ENCODE measurements around the gene SLC2A9.
A peak's percentile ranks its signal among the peaks of the same experiment; 100 is the strongest.

SLC2A9 gene

DNA sequence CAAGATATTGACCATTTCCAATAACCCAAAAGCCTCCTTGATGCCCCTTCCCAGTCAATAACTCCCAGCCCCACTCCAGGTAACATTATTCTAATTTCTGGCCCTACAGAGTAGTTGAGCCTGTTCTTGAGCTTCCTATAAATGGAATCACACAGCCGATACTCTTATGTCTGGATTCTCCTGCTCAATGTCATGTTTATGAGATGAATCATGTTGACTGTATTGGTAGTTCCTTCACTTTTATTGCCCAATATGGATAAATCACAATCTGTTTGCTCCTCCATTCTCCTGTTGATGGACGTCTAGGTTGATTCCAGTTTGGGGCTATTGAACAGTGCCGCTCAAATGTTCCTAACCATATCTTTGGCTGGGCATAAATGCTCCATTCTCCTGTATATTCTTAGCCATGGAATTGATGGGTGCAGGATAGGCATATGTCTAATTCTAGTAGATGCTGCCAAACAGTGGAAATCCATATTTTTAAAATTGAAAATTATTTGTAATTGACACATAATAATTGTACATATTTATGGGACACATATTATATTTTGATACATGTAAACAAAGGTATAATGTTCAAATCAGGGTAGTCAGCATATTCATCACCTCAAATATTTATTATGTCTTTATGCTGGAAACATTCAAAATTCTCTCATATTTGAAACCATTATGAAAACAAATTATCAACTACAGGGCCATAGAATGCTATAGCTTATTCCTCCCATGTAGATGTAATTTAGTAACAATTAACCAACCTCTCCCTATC is 40.5 kb upstream of the SLC2A9 start:
- DNase-seq (ENCODE audit: low read depth) = peak; percentile 38
- H3K4me3 ChIP-seq (ENCODE audit: low read depth, low read length) = no peak overlapping the region
- TF ChIP-seq, protein P1, sequence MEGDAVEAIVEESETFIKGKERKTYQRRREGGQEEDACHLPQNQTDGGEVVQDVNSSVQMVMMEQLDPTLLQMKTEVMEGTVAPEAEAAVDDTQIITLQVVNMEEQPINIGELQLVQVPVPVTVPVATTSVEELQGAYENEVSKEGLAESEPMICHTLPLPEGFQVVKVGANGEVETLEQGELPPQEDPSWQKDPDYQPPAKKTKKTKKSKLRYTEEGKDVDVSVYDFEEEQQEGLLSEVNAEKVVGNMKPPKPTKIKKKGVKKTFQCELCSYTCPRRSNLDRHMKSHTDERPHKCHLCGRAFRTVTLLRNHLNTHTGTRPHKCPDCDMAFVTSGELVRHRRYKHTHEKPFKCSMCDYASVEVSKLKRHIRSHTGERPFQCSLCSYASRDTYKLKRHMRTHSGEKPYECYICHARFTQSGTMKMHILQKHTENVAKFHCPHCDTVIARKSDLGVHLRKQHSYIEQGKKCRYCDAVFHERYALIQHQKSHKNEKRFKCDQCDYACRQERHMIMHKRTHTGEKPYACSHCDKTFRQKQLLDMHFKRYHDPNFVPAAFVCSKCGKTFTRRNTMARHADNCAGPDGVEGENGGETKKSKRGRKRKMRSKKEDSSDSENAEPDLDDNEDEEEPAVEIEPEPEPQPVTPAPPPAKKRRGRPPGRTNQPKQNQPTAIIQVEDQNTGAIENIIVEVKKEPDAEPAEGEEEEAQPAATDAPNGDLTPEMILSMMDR (conservative IDR thresholded peaks at IDR 0.05; ENCODE audit: low read depth, low read length) = no peak

DNA sequence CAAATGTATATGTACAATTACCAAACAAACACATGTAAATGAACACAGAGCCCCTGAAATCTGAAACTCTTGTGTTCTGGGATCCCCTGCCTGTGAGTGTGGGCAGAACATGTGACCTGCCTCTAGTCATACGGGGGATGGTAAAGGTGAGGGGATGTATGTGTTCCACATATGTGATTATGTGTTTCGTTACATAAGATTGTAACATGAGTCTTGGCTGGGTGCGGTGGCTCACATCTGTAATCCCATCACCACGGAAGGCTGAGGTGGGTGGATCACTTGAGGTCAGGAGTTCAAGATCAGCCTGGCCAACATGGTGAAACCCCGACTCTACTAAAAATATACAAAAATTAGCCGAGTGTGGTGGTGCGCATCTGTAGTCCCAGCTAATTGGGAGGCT is 37.1 kb upstream of the SLC2A9 start:
- DNase-seq (ENCODE audit: low read depth) = no peak
- TF ChIP-seq, protein P1 (conservative IDR thresholded peaks at IDR 0.05; ENCODE audit: low read depth, low read length) = no peak
- H3K4me3 ChIP-seq (ENCODE audit: low read depth, low read length) = no peak overlapping the region

DNA sequence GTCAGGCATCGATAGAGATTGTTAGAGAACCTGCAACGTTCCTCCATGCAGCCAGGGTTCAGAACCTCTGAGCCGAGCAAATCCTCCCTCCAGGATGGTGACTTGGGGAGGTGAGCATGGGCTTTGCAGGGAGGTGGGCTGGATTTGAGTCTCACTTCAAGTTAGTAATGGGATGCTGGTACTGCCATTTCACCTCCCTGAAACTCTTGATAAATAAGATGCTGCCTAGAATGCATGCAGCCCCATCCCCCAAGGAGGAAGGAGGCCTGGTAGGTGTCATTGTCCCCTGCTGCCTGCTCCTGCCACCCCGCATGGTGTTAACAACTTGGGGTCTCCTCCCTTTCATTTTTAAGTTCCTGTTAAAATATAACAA is 35.7 kb upstream of the SLC2A9 start:
- TF ChIP-seq, protein P1 (conservative IDR thresholded peaks at IDR 0.05; ENCODE audit: low read depth, low read length) = no peak
- no peak for DNase-seq (ENCODE audit: low read depth)

DNA sequence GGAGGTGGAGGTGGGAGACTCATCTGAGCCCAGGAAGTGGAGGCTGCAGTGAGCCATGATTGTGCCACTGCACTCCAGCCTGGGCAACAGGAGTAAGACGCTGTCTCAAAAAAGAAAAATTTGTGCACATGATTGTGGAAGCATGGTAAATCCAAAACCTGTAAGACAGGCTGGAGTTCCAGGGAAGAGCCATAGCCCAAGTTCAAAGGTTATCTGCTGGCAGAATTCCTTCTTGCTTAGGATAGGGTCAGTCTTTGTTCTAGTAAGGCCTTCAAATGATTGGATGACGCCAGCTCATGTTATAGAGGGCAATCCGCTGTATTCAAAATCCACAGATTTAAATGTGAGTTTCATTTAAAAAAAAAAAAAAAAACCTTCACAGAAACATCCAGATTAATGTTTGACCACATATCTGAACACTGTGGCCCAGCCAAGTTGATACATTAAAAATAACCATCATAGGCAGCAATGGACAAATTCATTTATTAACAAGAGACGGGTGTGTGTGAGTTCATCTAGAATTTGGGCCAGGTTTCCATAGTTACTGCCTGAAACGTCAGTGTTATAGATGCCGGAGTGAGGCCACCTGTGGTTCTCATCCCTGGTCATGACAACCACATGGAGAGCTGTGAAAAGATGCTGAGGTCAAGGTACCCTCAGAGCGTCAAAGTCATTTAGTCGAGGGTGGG is 35.2 kb upstream of the SLC2A9 start:
- H3K4me3 ChIP-seq (ENCODE audit: low read depth, low read length) = no peak overlapping the region
- TF ChIP-seq, protein P1 (conservative IDR thresholded peaks at IDR 0.05; ENCODE audit: low read depth, low read length) = no peak
- DNase-seq (ENCODE audit: low read depth) = no peak

More for the DNA sequence above, 35.7 kb upstream of the SLC2A9 start:
- no peak overlapping the region for H3K4me3 ChIP-seq (ENCODE audit: low read depth, low read length)

DNA sequence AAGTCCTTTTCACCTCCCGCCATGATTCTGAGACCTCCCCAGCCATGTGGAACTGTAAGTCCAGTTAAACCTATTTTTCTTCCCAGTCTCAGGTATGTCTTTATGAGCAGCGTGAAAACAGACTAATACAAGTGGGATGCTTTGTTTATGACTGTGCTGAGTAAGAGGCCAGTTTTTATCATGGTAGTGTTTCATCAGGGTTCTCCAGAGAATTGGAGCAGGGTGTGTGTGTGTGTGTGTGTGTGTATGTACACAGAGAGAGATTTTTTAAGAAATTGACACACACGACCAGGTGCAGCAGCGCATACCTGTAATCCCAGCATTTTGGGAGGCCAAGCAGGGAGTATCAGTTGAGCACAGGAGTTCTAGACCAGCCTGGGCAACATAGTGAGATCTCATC is 34.6 kb upstream of the SLC2A9 start:
- no peak overlapping the region for H3K4me3 ChIP-seq (ENCODE audit: low read depth, low read length)
- no peak for DNase-seq (ENCODE audit: low read depth)
- TF ChIP-seq, protein P1 (conservative IDR thresholded peaks at IDR 0.05; ENCODE audit: low read depth, low read length) = no peak

DNA sequence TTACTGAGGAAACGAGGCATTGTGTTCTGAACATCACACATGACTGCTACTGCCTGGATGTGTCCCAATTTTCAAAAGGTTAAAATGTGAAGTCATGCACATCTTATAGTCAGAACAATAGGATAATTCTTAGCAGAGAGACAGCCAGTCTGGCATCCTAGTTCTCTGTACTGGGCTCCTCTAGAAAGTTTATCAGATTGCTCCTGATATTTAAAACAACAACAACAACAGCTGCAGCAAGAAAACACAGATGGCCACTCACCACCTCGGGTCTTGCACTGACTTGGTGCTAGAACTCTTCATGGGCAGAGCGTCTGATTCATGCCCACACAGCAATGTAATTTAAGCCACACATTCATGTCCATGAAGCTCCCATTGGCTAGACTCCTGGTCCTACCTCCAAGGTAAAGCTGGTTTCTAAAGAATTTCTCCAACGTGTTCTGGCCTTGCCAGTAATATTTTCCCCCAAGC is 33.3 kb upstream of the SLC2A9 start:
- TF ChIP-seq, protein P1 (conservative IDR thresholded peaks at IDR 0.05; ENCODE audit: low read depth, low read length) = no peak
- H3K4me3 ChIP-seq (ENCODE audit: low read depth, low read length) = no peak overlapping the region
- no peak for DNase-seq (ENCODE audit: low read depth)
